Renal cortical epithelial cell (primary cell): ENCODE measurements around the gene GALNT2. TPM values are rescaled to one million over a fixed set of nuclear protein-coding genes. Genes with fewer than 3 reads are reported as not detected.
A peak's percentile ranks its signal among the peaks of the same experiment; 100 is the strongest.

Experiments used
- DNase-seq: peaks from one replicate; pipeline ENCODE4 v3.0.0-alpha.2; 2011; ENCODE audit warnings: low read depth
- total RNA-seq: library from RNA; depleted of rRNA; stranded (reverse); fragments of >200 nt; gene quantifications from 2 replicates; pipeline ENCODE4 v1.2.3, GENCODE V29; 2014

GALNT2 gene
- total RNA-seq, 1 donor from 2014 or later: 119 TPM

GRCh38 chr1:230050973-230051735 is 15.9 kb upstream of the GALNT2 start:
- no peak for DNase-seq

- DNase-seq: no peak
These were observed 15.0 kb upstream of the GALNT2 start for GRCh38 chr1:230052018-230052417.

DNA sequence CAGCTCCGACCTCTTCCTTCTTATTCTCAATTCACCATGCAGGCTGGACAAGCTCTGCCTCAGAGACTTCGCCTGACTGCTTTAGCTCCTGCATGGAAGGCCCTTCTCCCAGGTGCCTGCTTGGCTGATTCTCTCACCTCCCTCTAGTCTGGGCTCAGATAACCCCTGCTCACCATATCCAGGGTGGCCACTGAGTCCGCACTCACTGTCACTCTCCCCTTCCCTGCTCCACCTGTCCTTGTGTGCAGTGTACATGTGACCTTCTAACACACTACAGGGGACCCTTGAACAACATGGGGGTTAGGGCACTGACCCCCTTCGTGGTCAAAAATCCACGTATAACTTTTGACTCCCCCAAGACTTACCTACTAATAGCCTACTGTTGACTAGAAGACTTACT is 14.4 kb upstream of the GALNT2 start:
- DNase-seq: no peak

- DNase-seq: no peak
These were observed 12.8 kb upstream of the GALNT2 start for GRCh38 chr1:230054092-230054749.

DNA sequence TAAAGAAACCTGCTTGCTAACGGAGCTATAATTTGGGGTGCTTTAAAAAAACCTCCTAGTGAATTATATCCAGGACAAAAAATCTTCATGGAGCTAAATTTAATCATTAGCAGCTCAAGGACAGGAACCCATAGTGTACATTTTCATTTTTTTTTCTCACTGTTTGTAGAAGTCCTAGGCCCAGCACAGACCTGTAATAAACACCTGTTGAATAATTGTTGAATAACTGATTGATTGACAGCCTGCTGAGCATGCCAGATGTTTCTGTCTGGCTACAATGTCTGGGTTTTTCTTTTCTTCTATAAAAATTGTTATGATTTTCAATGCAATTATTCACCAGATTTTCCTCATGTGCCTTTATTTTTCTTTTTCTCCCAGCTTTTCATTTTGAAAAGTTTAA is 10.9 kb upstream of the GALNT2 start:
- no peak for DNase-seq

DNA sequence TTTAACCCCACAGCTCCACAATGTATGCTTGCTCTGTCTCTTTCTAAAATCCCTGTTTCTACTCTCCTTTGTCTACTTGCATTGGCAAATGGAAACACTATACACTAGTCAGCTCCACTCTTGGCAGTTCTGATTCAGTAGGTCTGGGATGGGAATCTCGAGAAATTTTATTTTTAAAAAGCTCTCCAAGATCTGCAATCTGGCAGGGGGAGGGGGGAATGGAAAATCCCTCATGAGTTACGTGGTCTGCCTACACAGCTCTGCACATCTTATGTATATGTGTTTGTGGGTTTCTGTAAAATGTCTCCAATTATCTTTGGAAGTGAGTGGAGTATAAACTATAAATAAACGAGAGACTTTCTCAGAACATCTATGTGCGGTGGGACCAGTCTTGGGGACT is 9.9 kb upstream of the GALNT2 start:
- no peak for DNase-seq

DNA sequence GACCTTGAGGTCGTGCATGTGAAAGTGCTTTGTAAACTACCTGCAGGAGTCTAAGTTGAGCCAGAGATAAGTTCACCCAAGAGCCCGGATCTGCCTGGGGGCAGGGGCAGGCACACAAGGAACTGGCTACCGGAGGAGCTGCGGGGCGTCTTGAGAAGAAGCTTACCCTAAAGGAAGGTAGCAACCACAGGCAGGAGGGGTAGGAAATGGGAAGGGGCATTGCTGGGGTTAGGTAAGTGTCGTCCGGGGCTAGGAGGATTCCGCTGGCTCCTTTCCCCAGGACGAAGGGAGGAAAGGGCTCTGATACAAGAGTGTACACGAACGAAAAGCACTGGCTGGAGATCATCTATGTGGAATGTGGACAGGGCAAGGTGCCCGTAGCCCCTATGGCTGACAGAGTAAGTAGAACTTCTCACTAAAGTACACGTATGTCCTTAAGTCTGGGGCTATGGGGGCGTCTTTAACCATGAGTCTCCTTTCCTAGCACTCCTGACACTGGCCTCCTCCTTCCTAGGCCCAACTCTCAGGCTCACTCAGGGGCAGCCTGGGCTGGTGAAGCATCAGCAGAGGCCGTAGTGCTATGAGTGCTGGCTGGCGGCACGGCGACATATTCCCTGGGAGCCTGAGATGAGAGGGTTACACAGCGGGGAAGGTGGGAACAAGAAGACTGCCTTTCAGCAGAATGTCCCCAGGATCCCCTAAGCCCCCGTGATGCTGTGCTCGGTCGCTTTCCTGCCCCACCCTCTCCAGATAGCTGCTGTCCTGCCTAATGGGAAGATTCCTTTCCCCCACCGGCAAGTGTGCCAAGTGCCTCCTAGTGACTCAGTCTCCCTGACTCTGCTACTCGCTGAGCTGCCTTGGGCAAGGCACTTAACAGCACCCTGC is 9.1 kb upstream of the GALNT2 start:
- DNase-seq: no peak

- no peak for DNase-seq
These were observed 8.4 kb upstream of the GALNT2 start for GRCh38 chr1:230058626-230059025.

GRCh38 chr1:230061801-230062200 is 5.2 kb upstream of the GALNT2 start:
- no peak for DNase-seq

DNA sequence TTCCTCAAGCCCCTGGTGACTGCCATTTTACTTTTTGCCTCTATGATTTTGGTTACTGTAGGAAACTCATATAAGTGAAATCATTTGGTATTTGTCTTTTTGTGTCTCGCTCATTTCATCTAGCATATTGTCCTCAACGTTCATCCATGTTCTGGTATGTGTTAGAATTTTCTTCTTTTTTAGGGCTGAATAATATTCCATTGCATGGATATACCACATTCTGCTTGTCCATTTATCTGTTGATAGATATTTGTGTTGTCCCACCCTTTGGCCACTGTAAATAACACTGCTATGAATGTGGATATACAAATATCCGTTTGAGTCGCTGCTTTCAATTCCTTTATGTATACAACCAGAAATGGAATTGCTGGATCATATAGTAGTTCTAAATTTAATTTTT is 4.5 kb upstream of the GALNT2 start:
- DNase-seq: no peak

DNA sequence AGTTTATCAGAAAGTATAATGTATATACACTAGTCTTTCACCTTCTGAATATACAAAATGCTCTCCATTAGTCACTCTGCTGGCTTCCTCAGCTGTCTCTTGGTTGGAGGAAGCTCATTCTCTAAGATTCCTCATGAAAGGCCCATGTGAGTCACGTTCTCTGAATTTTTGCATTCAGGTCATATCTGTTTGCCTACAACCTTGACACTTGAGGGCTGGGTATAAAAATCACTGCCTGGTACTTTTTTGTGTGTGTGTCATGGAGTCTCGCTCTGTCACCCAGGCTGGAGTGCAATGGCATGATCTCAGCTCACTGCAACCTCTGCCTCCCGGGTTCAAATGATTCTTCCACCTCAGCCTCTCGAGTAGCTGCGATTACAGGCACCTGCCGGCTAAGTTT is 2.8 kb upstream of the GALNT2 start:
- DNase-seq: no peak

DNA sequence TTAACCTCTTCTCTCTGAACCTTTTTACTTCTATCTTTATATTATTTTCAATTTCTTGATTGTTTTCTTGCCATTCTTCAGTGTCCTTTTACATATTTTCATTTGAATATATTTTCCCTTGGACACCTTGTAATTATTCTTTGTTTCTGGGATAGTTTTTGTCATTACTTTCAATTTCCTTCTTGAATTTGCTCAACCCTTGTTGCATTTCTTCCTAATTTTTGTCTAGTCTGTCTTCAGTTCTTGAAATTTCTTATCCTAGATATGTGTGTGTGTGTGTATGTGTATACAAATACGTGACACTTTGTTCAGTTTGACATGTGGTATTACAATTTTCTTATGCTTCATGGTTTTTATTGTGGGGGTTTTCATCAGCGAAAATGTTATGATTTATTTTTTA is 1.9 kb upstream of the GALNT2 start:
- no peak for DNase-seq

GRCh38 chr1:230065571-230065970 is 1.5 kb upstream of the GALNT2 start:
- no peak for DNase-seq

GRCh38 chr1:230066031-230066430 is 1.0 kb upstream of the GALNT2 start:
- DNase-seq: no peak

- no peak for DNase-seq
These were observed 407 bp downstream of the GALNT2 start for GRCh38 chr1:230067419-230067870.

- DNase-seq: no peak
These were observed 1.0 kb downstream of the GALNT2 start for GRCh38 chr1:230067871-230068620.

GRCh38 chr1:230068621-230068873 is 1.5 kb downstream of the GALNT2 start:
- DNase-seq: no peak

DNA sequence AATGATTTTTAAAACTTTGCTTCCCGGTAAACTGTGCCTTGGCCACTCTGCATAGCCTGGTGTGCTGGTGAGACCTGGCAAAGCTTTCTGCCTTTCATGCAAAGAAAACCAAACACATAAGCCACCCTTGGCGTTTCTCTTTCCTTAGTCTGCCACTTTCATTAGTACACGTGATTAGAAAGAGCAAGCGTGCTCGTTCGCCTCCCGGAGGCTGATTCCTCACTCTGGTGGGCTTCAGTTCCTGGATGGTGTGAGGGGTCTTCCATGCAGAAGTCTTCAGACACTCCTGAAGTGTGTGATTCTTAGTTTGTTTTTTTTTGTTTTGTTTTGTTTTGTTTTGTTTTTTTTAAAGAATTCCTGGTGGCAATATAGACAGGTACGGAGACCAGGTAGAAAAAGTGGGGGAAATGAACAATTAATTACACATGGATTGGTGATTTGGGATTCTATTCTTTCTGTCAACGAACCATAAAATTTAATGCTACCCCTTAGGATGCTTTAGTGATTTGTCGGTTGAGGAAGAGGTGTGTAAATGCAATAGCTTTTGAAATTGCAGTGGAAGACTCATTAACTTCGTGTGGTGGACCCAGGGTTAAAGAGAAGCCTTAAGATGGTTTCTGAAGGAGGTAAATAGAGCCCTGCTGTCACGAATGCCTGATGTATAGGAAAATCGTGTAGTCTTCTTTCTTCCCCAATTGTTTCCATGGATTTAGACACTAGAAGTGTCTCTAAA is 2.1 kb downstream of the GALNT2 start:
- no peak for DNase-seq

DNA sequence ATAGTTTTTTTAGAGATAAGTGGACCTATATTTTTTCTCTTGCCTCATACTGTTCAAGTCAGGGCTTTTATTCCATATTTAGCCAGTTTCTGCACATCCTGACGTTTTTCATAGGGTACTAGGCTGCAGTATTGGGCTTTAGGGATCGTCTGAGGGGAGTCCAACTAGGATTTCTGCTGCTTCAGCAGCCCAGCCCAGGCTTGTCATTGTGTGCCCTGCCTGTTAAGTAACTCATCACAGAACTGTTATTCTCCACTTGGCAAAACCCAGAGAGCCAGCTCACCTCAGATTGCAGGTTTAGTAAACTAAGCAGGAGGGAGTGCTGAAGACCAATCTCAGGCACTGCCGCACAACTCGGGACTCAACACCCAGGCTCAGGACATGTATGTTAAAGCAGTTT is 2.8 kb downstream of the GALNT2 start:
- DNase-seq: peak; percentile 49

- no peak for DNase-seq
These were observed 3.5 kb downstream of the GALNT2 start for GRCh38 chr1:230070321-230071208.
